Right renal pelvis (tissue), 4 donors: ENCODE results near the gene LAIR1. TPM values are rescaled to one million over a fixed set of nuclear protein-coding genes. Genes with fewer than 3 reads are reported as not detected.

Source experiments
- DNase-seq, 4 donors: peaks; one replicate each; pipeline ENCODE4 v3.0.0-alpha.2; 2013; ENCODE audit warnings: low read depth in 4 of 4, low spot score in 3 of 4, missing footprints in 1 of 4
- polyA plus RNA-seq, 4 donors: library from polyadenylated mRNA; unstranded; fragments of 120-200 nt; gene quantifications; one replicate each; pipeline ENCODE4 v1.2.1, GENCODE V29; 2013; ENCODE audit not compliant: insufficient read length in 4 of 4

The LAIR1 gene
- polyA plus RNA-seq, 4 donors: 3.3 to 5.6 (median 4.7) TPM

GRCh38 chr19:54319892-54320670, 44.6 kb downstream of the LAIR1 start:
- no peak for DNase-seq

GRCh38 chr19:54319049-54319448, 45.7 kb downstream of the LAIR1 start:
- no peak for DNase-seq

- DNase-seq: no peak
Observed at GRCh38 chr19:54317965-54318240, 46.8 kb downstream of the LAIR1 start.

GRCh38 chr19:54317108-54317964, 47.4 kb downstream of the LAIR1 start:
- no peak for DNase-seq

GRCh38 chr19:54316746-54317107, 48.0 kb downstream of the LAIR1 start:
- no peak for DNase-seq

GRCh38 chr19:54315956-54316355, 48.8 kb downstream of the LAIR1 start:
- DNase-seq: no peak

- DNase-seq: no peak
Observed at GRCh38 chr19:54312436-54313377, 52.0 kb downstream of the LAIR1 start, which contains the start of gene LILRA5. Gene LILRA5, minus strand, starts transcription at chr19:54313166. Its CDS starts 147 bp downstream, at chr19:54313019.

GRCh38 chr19:54312011-54312410, 52.7 kb downstream of the LAIR1 start:
- no peak for DNase-seq

GRCh38 chr19:54311486-54311885, 53.2 kb downstream of the LAIR1 start:
- no peak for DNase-seq

GRCh38 chr19:54310543-54310942, 54.2 kb downstream of the LAIR1 start:
- DNase-seq: no peak

- DNase-seq: no peak
Observed at GRCh38 chr19:54309811-54310210, 54.9 kb downstream of the LAIR1 start.

GRCh38 chr19:54307389-54308020, 57.2 kb downstream of the LAIR1 start:
- no peak for DNase-seq

- no peak for DNase-seq
Observed at GRCh38 chr19:54305141-54305540, 59.6 kb downstream of the LAIR1 start.

GRCh38 chr19:54302257-54302656, 62.5 kb downstream of the LAIR1 start:
- DNase-seq: no peak

Other genes with a start within 250 kb of the LAIR1 start
- 10 to 100 TPM; 14.3 to 22.6 (median 14.4) TPM for gene TFPT, start 249.3 kb downstream of the LAIR1 start, polyA plus RNA-seq
- 10 to 100 TPM; 64.7 to 81.6 (median 67.2) TPM for gene PRPF31, start 249.2 kb downstream of the LAIR1 start, polyA plus RNA-seq
- gene CNOT3, start 227.2 kb downstream of the LAIR1 start, polyA plus RNA-seq: 10 to 100 TPM; 61.5 to 76.2 (median 64.8) TPM
- gene LENG1, start 205.2 kb downstream of the LAIR1 start, polyA plus RNA-seq: 1 to 10 TPM; 7.9 to 9.6 (median 8.4) TPM
- 10 to 100 TPM; 26.9 to 35.6 (median 33.7) TPM for gene TMC4, start 191.8 kb downstream of the LAIR1 start, polyA plus RNA-seq
- gene MBOAT7, start 175.4 kb downstream of the LAIR1 start, polyA plus RNA-seq: 10 to 100 TPM; 65.8 to 86.6 (median 70.3) TPM
- gene TSEN34, start 173.6 kb downstream of the LAIR1 start, polyA plus RNA-seq: 10 to 100 TPM; 52.4 to 68.5 (median 54.5) TPM
- 1,000 to 10,000 TPM; 1,225 to 2,135 (median 1,430) TPM for gene RPS9, start 164.1 kb downstream of the LAIR1 start, polyA plus RNA-seq
- 1 to 10 TPM in 2 of 4 donors, under 1 TPM in 2; 0.83 to 1.7 (median 1.1) TPM for gene LILRB3, start 141.9 kb downstream of the LAIR1 start, polyA plus RNA-seq
- gene LILRA6, start 122.1 kb downstream of the LAIR1 start, polyA plus RNA-seq: under 1 TPM; 0.25 to 0.83 (median 0.65) TPM
- 1 to 10 TPM; 1.9 to 2.6 (median 2.1) TPM for gene LILRB5, start 107.7 kb downstream of the LAIR1 start, polyA plus RNA-seq
- 1 to 10 TPM in 2 of 4 donors, under 1 TPM in 2; 0.87 to 1.5 (median 1.0) TPM for gene LILRB2, start 83.8 kb downstream of the LAIR1 start, polyA plus RNA-seq
- gene LILRA5, start 51.8 kb downstream of the LAIR1 start, polyA plus RNA-seq: 1 to 10 TPM in 1 of 4 donors, under 1 TPM in 3; 0.17 to 1.2 (median 0.34) TPM
- gene LILRA4, start 25.8 kb downstream of the LAIR1 start, polyA plus RNA-seq: under 1 TPM in 3 of 4 donors, not detected in 1; 0.04 to 0.20 (median 0.12) TPM
- 10 to 100 TPM in 1 of 4 donors, 1 to 10 TPM in 3; 6.7 to 14.1 (median 8.1) TPM for gene TTYH1, start 50.5 kb upstream of the LAIR1 start, polyA plus RNA-seq
- 100 to 1,000 TPM; 126 to 169 (median 150) TPM for gene LENG8, start 84.3 kb upstream of the LAIR1 start, polyA plus RNA-seq
- 1 to 10 TPM; 1.4 to 2.9 (median 1.8) TPM for gene LENG9, start 98.8 kb upstream of the LAIR1 start, polyA plus RNA-seq
- 10 to 100 TPM; 25.1 to 49.9 (median 30.2) TPM for gene CDC42EP5, start 108.4 kb upstream of the LAIR1 start, polyA plus RNA-seq
- under 1 TPM in 2 of 4 donors, not detected in 2; 0.21 to 0.49 TPM for gene LAIR2, start 137.9 kb upstream of the LAIR1 start, polyA plus RNA-seq
- 1 to 10 TPM in 1 of 4 donors, under 1 TPM in 3; 0.47 to 1.2 (median 0.79) TPM for gene LILRA2, start 208.9 kb upstream of the LAIR1 start, polyA plus RNA-seq
- gene LILRA1, start 228.7 kb upstream of the LAIR1 start, polyA plus RNA-seq: under 1 TPM; 0.29 to 0.62 (median 0.40) TPM